GM18858 (cell line): Measurements from ENCODE around the gene POLA2.

Source experiments
- ATAC-seq: cut with Tn5 transposase; IDR thresholded peaks from one replicate; pipeline ENCODE4 v1.9.1; 2021; ENCODE audit not compliant: unreplicated experiment

POLA2 gene

GRCh38 chr11:65279741-65280440 is 18.1 kb downstream of the POLA2 start:
- no peak for ATAC-seq

GRCh38 chr11:65280646-65281045 is 18.9 kb downstream of the POLA2 start:
- no peak for ATAC-seq

DNA sequence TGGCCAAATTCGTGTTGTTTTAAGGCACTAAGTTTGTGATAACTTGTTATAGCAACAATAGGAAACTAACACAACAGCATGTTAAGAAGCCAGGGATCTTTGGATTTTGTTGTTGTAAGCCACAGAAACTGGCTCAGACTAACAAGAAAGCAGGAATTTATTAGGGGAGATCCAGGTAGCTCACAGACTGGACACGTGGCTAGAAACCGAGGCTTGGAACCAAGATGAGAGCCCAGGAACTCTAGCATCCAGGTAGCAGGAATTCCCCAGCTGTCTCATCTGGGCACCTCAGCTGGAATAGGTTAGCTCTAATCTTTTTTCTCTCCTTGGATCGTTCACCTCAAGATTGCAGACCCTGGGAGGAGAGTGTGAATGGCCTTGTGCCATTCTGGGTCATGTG is 24.9 kb downstream of the POLA2 start:
- no peak for ATAC-seq

GRCh38 chr11:65287601-65288000 is 25.8 kb downstream of the POLA2 start:
- ATAC-seq: no peak

DNA sequence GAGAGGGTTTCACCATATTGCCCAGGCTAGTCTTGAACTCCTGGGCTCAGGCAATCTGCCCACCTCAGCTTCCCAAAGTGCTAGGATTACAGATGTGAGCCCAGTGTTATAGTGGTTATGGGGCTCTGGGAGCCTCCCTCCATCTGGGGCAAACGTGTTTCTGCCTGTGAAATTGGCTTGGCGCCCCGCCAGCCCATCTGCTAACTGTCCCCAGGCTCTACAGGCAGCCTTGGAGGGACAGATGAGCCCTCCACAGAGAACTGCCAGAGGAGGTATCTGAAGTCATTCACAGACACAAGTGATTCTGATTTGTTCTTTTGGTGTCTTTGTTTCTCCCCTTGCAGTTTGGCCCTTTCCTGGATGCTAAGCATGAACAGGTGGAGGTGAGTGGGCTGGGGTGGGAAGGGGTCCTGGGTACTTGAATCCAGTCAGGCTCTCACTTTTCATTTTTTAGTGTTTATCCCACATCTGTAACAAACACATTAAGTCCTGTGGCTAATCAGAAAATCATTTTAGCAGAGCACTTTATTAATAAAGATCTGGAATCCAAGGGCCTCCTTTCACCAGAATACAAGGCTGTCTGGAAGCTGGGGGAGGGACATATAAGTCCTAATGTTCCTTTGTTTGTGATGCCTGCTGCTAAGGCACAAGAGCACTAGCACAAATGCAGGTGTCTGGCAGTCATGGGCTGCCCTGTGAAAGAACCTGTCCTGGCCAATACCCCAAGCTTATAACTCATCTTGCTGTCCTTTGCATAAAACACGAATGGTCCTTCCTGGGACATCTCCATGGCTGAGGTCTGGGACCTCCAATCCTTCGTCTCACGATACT is 27.2 kb downstream of the POLA2 start:
- no peak for ATAC-seq

GRCh38 chr11:65290448-65291165 is 28.8 kb downstream of the POLA2 start:
- ATAC-seq: peak; percentile 58

GRCh38 chr11:65291613-65292012 is 29.9 kb downstream of the POLA2 start:
- no peak for ATAC-seq

GRCh38 chr11:65292890-65293289 is 31.1 kb downstream of the POLA2 start:
- ATAC-seq: no peak

GRCh38 chr11:65293909-65294381 is 32.2 kb downstream of the POLA2 start:
- no peak for ATAC-seq

GRCh38 chr11:65295001-65295400 is 33.2 kb downstream of the POLA2 start:
- no peak for ATAC-seq

GRCh38 chr11:65295571-65296341 is 34.0 kb downstream of the POLA2 start:
- no peak for ATAC-seq

DNA sequence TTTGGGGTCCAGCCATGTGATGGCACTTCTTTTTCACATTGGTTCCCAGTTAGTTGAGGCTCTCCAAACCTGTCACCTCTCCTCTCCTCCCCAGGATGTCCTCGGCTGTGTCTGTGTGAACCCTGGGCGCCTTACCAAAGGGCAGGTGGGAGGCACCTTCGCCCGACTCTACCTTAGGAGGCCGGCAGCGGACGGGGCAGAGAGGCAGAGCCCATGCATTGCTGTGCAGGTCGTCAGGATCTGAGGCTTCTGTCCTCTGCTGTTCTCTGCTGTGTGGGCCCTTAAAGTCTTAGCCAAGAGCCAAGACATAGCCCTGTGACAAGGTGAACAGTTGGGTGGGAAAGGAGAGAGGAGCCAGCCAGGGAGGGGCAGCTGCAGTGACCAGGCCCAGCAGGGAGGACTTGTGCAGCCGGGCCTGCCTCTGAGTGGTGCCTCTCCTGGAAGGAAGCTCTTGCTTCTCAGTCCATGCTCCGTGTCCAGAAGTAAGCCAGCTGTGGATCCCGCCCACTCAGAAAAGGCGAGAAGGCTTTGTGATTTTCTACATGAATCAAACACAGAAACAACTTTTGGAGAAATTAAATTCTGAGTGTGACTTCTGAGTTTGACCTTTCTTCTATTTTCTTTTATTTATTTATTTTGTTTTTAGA is 35.4 kb downstream of the POLA2 start:
- no peak for ATAC-seq

GRCh38 chr11:65298131-65298535 is 36.4 kb downstream of the POLA2 start:
- no peak for ATAC-seq

- ATAC-seq: no peak
Measured at GRCh38 chr11:65298655-65299179, 37.0 kb downstream of the POLA2 start.

DNA sequence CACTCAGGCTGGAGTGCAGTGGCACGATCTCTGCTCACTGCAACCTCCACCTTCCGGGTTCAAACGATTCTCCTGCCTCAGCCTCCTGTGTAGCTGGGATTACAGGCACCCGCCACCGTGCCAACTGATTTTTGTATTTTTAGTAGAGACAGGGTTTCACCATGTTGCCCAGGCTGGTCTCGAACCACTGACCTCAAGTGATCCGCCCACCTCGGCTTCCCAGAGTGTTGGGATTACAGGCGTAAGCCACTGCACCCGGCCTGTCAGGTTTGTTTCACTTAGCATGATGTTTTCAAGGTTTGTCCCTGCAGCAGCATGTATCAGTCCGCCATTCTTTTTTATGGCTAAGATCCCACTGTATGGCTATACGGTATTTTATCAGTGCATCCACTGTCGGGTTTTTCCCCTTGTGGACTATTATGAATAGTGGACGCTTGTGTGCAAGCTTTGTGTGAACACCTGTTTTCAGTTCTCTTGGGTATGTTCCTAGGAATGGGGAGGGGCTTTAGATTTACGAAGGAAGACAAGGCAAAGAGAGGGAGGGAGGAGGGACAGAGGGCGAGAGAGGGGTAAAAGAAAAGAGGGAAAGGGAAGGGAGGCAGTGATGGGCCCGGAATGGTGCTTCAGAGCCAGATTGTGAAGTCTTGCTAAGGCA is 39.0 kb downstream of the POLA2 start:
- ATAC-seq: no peak

DNA sequence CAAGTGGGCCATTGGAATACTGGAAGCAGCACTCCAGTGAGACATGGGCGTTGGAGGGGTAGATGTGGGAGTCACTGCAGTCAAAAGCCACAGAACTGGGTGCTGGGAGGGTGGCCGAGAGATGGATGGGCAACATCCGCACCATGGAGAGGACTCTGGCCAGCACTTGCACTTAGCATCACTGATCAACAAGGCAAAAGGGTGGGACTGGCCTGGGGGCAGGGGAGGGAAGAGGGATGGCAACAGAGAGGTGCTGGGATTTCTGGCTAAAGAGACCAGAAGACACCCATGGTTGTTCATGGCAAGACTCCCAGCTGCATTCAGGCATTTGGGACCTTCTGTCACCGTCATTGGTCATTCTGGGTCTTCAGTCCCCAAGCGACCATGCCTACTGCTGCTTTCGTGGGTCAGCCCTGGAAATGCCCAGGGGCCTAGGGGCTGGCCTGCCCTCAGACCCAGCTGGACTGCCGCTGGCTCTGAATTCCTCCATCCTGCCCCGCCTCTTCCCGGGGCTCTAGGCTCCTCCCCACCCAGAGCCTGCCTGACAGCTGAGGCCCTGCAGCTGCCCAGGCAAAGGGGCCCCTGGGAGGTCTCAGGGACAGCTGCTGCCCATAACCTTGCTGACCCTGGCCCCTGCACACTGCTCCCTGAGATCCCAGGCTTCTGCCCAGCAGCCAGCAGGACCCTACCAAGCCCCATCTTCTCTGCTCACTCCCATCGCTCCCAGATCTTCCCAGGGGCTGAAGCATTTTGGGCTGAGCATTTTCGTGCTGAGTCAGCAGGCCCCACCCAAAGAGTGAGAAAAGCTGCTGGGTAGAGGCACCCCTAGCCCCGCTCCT is 39.9 kb downstream of the POLA2 start:
- no peak for ATAC-seq

DNA sequence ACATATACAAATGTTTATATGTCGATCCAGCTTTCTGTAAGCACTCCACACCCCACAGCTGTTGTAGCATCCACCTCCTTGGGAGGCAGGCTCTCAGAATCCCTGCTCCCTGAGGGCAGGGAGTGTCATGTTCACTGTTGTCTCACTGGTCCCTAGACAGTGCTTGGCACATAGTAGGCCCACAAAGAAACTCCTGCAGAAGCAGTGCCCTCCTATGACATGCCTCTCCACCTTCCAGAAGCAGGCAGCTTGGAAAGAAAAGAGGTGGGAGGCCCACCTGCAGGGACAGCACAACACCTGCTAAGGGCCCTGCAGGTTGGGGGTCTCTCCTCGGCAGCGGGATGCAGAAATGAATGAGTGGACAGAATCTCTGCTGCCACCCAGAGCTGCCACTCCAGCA is 41.8 kb downstream of the POLA2 start:
- no peak for ATAC-seq

- ATAC-seq: no peak
Measured at GRCh38 chr11:65304110-65304509, 42.3 kb downstream of the POLA2 start.

DNA sequence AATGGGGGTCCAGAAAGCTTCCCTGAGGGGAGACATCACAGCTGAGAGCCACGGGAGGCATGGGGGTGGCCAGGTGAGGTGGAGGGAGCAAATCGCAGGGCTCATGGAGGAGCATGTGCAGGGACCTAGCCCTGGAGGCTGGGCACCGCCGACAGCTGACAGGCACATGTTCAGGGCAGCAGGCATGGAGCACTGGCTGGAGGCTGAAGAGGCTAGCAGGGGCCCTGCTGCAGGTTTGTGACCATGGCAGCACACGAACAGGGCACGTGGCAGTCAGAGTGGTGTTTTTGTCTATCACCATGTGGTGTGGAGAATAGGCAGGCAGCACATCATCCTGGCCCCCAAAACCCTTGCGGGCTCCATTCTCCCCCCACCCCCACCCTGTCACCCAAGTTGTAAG is 42.9 kb downstream of the POLA2 start:
- no peak for ATAC-seq
